Epidermal melanocyte (primary cell): ENCODE data around the gene SPDYE2.
"Not testable (repeated sequence)": the region's sequence is repeated elsewhere in the genome, so short reads cannot be mapped to it uniquely, and the experiment has no call there.

ENCODE experiments used
- DNase-seq: peaks from one replicate; pipeline ENCODE4 v3.0.0; 2011; ENCODE audit warnings: low spot score; ENCODE audit not compliant: insufficient read length

SPDYE2 gene

GRCh38 chr7:102550808-102551422, at the start of gene SPDYE2:
SPDYE2 (plus strand) TSS chr7:102551226; CDS start chr7:102553256, 2,030 bp downstream.
- not testable (repeated sequence) for DNase-seq

- not testable (repeated sequence) for DNase-seq
Observed at GRCh38 chr7:102503141-102503540, 47.9 kb upstream of the SPDYE2 start.

- DNase-seq = not testable (repeated sequence)
Observed at GRCh38 chr7:102505298-102506185, 45.5 kb upstream of the SPDYE2 start.

- not testable (repeated sequence) for DNase-seq
Observed at GRCh38 chr7:102507410-102508088, 43.5 kb upstream of the SPDYE2 start.

- not testable (repeated sequence) for DNase-seq
Observed at GRCh38 chr7:102510575-102510974, 40.5 kb upstream of the SPDYE2 start.

GRCh38 chr7:102511860-102512522, 39.0 kb upstream of the SPDYE2 start:
- DNase-seq = not testable (repeated sequence)

- DNase-seq = not testable (repeated sequence)
Observed at GRCh38 chr7:102512642-102513221, 38.3 kb upstream of the SPDYE2 start.

- not testable (repeated sequence) for DNase-seq
Observed at GRCh38 chr7:102514881-102515721, 35.9 kb upstream of the SPDYE2 start.

- DNase-seq = not testable (repeated sequence)
Observed at GRCh38 chr7:102515889-102516288, 35.1 kb upstream of the SPDYE2 start.

- not testable (repeated sequence) for DNase-seq
Observed at GRCh38 chr7:102516951-102517350, 34.1 kb upstream of the SPDYE2 start.

GRCh38 chr7:102517550-102518147, 33.4 kb upstream of the SPDYE2 start, which contains the start of gene RASA4B:
RASA4B (minus strand) TSS chr7:102517777; CDS start chr7:102517710, 67 bp downstream.
- DNase-seq = not testable (repeated sequence)

GRCh38 chr7:102520797-102521196, 30.2 kb upstream of the SPDYE2 start:
- not testable (repeated sequence) for DNase-seq

- not testable (repeated sequence) for DNase-seq
Observed at GRCh38 chr7:102524803-102525202, 26.2 kb upstream of the SPDYE2 start.

GRCh38 chr7:102527182-102527581, 23.8 kb upstream of the SPDYE2 start:
- DNase-seq = not testable (repeated sequence)

- DNase-seq = not testable (repeated sequence)
Observed at GRCh38 chr7:102527822-102528793, 22.9 kb upstream of the SPDYE2 start.

- DNase-seq = not testable (repeated sequence)
Observed at GRCh38 chr7:102531583-102531982, 19.4 kb upstream of the SPDYE2 start.

GRCh38 chr7:102532127-102532526, 18.9 kb upstream of the SPDYE2 start:
- not testable (repeated sequence) for DNase-seq

GRCh38 chr7:102535062-102535615, 15.9 kb upstream of the SPDYE2 start:
- not testable (repeated sequence) for DNase-seq
